ENCODE results near the gene YTHDC1.
"Not testable (repeated sequence)": the region's sequence is repeated elsewhere in the genome, so short reads cannot be mapped to it uniquely, and the experiment has no call there.

Gene YTHDC1

DNA sequence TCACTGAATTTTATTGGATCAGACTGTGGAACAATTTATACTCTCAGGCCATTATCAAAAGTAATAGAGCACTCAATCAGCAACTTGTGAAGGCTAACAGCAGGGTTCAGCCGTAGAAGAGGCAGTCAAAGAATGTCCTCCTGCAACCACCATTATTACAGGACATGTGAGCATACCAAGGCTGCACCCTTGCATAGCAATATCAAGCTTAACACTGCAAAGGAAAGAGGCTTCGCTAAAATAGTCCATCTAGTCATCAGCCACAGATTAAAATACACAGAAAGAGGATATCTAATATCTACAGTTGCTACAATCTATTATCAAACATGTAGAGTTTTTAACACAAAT, 61.5 kb downstream of the YTHDC1 start:
- DNase-seq (ENCODE audit: low spot score) = no peak

DNA sequence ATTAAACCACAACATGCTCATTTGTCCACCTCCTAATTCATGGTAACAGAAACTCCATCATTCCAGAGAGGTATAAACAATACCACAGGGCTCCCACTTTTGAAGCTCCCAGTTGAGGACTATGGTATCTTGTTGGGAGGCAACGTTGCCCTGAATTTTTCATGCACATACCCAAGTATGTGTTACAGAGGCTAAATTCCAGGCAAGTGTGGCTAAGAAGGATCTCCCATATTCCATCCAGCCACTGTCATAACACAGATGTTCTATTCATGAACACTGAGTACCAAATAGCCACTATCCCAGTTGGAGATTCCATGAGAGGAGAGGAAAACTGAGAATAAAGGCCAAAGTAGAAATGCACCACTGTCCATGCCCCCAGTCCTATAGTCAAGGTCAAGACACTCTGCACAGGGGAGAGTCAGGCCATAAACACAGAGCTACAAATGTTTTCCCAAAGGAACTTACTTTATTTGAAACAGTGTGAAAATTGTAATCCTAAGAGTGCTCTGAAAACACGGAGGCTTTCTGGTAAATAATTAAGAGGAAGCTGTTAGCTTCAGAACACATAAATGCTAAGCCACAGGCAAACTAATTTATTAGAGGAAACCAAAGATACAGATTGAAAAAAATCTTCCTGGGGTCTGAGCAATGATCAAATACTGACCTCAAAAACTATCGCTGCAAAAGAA, 62.0 kb downstream of the YTHDC1 start:
- no peak for DNase-seq (ENCODE audit: low spot score)

DNA sequence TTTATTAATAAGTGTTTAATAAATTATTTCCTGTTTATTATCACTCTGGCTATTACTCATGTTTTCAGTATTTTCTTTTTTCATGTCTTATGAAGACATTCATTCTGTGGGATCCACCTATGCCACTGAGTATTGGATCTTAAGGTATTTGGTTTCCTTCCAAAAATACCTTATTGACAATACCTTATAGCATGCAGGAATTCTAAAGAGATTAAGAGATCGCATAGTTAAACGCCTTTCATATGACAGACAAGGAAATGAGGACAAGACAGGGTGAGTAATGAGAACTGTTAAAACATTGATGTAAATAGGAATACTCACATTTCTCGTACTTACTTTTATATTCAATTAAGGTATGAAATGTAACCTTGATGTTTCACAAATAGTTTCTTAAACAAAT, 66.2 kb downstream of the YTHDC1 start:
- no peak for DNase-seq (ENCODE audit: low spot score)

DNA sequence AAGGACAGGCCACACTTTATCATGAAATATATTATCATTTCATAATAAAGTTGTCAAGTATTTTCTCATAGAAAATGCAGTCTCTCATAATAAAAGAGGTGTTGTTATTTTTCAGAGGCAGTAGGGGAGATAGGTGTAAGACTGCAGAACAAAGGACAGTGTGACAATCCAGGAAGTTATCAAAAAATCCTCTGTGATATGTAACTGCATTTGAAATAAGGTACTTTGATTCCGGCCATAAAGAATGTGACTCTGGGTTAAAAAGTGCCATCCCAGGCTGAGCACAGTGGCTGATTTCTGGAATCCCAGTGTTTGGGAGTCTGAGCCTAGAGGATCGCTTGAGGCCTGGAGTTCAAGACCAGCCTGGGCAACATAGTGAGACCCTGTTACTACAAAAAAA, 66.8 kb downstream of the YTHDC1 start:
- DNase-seq (ENCODE audit: low spot score) = no peak

DNA sequence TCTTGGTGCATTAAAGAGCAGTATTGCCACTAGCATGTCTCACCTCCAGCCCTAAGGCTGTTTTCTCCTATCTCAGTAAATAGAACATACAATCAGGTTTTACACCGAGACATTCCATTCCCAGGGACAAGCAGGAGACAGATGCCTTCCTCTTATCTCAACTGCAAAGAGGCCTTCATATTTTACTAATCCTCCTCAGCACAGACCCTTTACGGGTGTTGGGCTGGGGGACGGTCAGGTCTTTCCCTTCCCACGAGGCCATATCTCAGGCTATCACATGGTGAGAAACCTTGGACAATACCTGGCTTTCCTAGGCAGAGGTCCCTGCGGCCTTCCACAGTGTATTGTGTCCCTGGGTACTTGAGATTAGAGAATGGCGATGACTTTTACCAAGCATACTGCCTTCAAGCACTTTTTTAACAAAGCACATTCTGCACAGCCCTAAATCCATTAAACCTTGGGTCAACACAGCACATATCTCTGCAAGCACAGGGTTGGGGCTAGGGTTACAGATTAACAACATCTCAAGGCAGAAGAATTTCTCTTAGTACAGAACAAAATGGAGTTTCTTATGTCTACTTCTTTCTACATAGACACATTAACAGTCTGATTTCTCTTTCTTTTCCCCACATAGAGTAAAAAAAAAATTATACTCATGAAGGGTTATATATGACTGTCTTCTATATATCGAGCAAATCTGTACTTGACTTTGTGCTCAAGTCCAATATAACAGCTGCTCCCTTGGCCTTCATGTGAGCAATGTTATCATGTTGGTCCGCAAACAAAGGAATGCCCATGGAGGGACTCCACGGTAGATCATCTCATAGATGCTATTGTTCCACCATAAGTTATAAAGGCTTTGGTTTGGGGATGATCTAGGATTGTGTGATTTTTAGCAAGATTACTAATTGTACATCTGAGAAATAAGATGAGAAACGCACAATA, 67.8 kb downstream of the YTHDC1 start:
- DNase-seq (ENCODE audit: low spot score) = not testable (repeated sequence)

DNA sequence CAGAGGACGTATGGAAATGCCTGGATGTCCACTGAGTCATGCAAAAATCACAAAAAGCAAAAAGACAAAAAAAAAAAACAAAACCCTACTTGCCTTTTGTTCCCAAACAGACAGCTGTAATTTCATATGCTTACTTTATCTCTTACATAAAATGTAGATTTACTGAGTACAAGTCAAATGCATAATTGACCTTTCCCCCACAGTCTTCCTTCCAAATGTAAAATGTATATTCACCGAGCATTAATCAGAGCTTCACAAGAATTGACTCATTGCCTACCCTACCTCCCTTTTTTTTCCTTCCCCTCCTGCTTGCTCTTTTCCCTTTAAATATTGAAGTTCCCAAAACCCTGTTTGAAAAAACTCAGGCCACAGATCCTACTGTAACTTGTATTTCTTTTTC, 71.9 kb downstream of the YTHDC1 start:
- no peak for DNase-seq (ENCODE audit: low spot score)

DNA sequence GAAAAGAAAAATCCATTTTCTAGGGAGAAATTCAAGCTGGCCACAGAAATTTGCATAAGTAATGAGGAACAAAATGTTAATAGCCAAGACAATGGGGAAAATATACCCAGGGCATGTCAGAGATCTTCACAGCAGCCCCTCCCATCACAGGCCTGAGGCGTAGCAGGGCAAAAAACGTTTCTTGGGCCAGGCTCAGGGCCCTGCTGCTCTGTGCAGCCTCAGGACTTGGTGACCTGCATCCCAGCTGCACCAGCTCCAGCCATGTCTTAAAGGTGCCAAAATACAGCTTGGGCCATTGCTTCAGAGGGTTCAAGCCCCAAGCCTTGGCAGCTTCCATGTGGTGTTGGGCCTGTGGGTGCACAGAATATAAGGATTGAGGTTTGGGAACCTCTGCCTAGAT, 72.3 kb downstream of the YTHDC1 start:
- DNase-seq (ENCODE audit: low spot score) = no peak

DNA sequence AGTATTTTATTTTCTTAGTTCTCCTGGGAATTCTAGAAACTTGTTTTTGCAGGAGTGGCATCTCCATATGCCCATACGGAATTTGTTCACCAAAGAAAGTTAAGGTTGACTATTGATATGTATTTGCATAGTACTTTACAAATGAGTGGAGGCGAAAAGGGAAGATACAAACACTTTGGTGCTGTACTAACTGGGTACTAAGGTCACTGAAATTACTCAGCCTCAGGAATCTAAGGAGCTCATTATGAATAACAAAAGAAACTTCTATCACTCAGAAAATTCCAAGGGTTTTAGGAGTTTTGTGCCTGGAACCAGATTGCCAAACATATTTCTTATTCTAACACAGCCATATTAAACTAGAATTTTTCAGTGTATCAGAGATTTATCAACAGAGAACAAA, 77.0 kb downstream of the YTHDC1 start:
- DNase-seq (ENCODE audit: low spot score) = no peak

DNA sequence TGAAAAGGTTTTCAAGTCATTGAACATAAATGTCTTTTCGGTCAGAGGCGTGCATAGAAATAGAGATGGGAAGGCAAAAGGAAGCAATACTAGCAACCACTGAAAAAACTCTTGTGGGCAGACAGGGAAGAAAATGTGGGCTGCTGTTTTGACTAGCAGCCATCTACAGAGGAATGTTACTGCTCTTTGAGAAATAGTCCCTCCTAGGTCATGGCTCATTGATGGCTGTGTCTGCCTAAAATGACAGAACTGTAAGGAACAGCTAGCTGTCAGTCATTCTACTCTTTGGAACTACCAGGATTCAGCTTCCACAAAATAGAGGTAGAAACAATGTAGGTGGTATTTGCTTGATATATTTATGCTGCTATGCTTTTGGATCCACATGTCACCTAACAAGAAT, 77.5 kb downstream of the YTHDC1 start:
- peak; percentile 1 for DNase-seq (ENCODE audit: low spot score)

DNA sequence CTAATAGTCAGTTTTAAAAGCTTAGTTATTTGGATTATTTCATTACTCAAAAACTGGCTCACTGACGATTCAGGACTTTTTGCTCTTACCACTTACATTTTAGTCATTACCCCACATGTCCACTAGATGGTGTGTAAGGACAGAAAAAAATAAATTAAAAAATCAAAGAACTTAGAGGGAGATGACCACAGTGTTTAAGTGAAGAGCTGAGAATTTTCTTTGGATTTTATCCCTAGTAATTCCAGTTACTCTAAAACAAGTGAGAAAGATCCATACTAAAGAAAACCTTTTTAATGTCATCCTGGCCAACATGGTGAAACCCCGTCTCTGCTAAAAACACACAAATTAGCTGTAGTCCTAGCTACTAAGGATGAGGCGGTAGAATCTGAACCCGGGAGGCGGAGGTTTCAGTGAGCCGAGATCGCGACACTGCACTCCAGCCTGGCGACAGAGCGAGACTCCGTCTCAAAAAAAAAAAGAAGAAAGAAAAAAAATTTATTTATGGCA, 78.0 kb downstream of the YTHDC1 start:
- peak; percentile 71 for DNase-seq (ENCODE audit: low spot score)

DNA sequence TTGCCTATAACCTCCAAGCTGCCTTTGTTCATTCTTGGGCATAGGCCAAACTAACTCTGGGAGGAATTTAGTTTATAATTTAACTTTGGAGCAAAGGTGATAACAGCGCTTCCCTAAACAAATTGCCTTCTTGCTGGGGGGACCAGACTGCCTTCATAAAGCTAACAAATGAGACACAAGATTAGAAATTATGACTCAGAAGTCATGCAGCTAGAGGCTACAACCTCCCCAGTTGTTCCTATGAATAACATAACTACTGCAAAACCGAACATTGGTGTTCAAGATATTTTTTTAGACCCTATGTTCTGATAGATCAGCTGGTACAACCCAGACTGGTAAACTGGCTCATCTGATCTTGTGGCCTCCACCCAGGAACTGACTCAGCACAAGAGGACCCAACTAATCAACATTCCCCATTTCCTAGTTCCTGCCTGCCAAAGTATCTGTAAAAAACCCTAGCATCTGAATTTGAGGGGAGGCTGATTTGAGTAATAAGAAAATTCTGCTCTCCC, 82.4 kb downstream of the YTHDC1 start:
- DNase-seq (ENCODE audit: low spot score) = no peak

DNA sequence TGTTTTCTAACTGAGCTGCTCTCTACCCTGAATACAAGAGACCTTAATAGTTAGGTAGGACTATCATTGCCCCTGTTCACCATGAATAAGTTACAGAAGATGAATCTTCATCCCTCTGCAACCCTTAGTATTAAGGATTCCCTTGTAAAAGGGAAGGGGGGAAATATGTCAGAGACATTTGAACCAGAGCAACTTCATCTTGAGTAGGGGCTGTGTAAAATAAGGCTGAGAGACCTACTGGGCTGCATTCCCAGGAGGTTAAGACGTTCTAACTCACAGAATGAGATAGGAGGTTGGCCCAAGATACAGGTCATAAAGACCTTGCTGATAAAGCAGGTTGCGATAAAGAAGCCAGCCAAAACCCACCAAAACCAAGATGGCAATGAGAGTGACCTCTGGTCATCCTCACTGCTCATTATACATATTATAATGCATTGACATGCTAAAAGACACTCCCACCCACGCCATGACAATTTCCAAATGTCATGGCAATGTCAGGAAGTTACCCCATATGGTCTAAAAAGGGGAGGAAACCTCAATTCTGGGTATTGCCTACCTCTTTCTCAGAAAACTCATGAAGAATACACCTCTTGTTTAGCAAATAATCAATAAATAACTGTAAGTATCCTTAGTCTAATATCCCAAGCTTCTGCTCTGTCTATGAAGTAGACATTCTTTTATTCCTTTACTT, 84.9 kb downstream of the YTHDC1 start:
- DNase-seq (ENCODE audit: low spot score) = no peak
